ENCODE results near the gene VSNL1.

The VSNL1 gene

GRCh38 chr2:17680119-17680518, 139.6 kb downstream of the VSNL1 start:
- H3K36me3 ChIP-seq (replicated peaks): peaks cover 3% of the 10 kb centered on the region
- in situ Hi-C loops (cut with HindIII; ENCODE audit: low pct_ligation_motif_present, low sequenced_read_pairs): no loop called here
- DNase-seq: no peak
- no peak overlapping the region for H3K27ac ChIP-seq
- H3K27me3 ChIP-seq (replicated peaks): no peaks in the 10 kb centered on the region
- no peak overlapping the region for H3K4me3 ChIP-seq (ENCODE audit: low read depth, low read length)
- TF ChIP-seq CTCF (IDR thresholded peaks at IDR 0.05; ENCODE audit: low read depth, low read length, missing control alignments): no peak

GRCh38 chr2:17682098-17682857, 141.8 kb downstream of the VSNL1 start:
- no peak overlapping the region for H3K27ac ChIP-seq
- in situ Hi-C loops (cut with HindIII; ENCODE audit: low pct_ligation_motif_present, low sequenced_read_pairs): no loop called here
- H3K36me3 ChIP-seq (replicated peaks): peaks cover 5% of the 10 kb centered on the region
- H3K27me3 ChIP-seq (replicated peaks): no peaks in the 10 kb centered on the region
- DNase-seq: no peak
- no peak overlapping the region for H3K4me3 ChIP-seq (ENCODE audit: low read depth, low read length)
- no peak for TF ChIP-seq CTCF (IDR thresholded peaks at IDR 0.05; ENCODE audit: low read depth, low read length, missing control alignments)

GRCh38 chr2:17683981-17684380, 143.5 kb downstream of the VSNL1 start:
- DNase-seq: no peak
- Histone ChIP-seq H3K27ac (no peak overlapping the region), H3K27me3 (replicated peaks) (no peaks in the 10 kb centered on the region), H3K4me3 (ENCODE audit: low read depth, low read length) (no peak overlapping the region), H3K36me3 (replicated peaks) (peaks cover 7% of the 10 kb centered on the region)
- in situ Hi-C loops (cut with HindIII; ENCODE audit: low pct_ligation_motif_present, low sequenced_read_pairs): no loop called here
- no peak for TF ChIP-seq CTCF (IDR thresholded peaks at IDR 0.05; ENCODE audit: low read depth, low read length, missing control alignments)

- Histone ChIP-seq H3K4me3 (ENCODE audit: low read depth, low read length) (no peak overlapping the region), H3K27me3 (replicated peaks) (no peaks in the 10 kb centered on the region), H3K27ac (no peak overlapping the region), H3K36me3 (replicated peaks) (peaks cover 5% of the 10 kb centered on the region)
- no peak for TF ChIP-seq CTCF (IDR thresholded peaks at IDR 0.05; ENCODE audit: low read depth, low read length, missing control alignments)
- no peak for DNase-seq
- in situ Hi-C loops (cut with HindIII; ENCODE audit: low pct_ligation_motif_present, low sequenced_read_pairs): no loop called here
Measured at GRCh38 chr2:17688600-17688999, 148.1 kb downstream of the VSNL1 start.

- no peak for TF ChIP-seq CTCF (IDR thresholded peaks at IDR 0.05; ENCODE audit: low read depth, low read length, missing control alignments)
- no peaks in the 10 kb centered on the region for H3K27me3 ChIP-seq (replicated peaks)
- H3K27ac ChIP-seq: no peak overlapping the region
- no peak for DNase-seq
- in situ Hi-C loops (cut with HindIII; ENCODE audit: low pct_ligation_motif_present, low sequenced_read_pairs): no loop called here
- no peak overlapping the region for H3K4me3 ChIP-seq (ENCODE audit: low read depth, low read length)
- H3K36me3 ChIP-seq (replicated peaks): peaks cover 5% of the 10 kb centered on the region
Measured at GRCh38 chr2:17689010-17689409, 148.5 kb downstream of the VSNL1 start.

- no peaks in the 10 kb centered on the region for H3K27me3 ChIP-seq (replicated peaks)
- H3K27ac ChIP-seq: no peak overlapping the region
- in situ Hi-C loops (cut with HindIII; ENCODE audit: low pct_ligation_motif_present, low sequenced_read_pairs): no loop called here
- peaks cover 10% of the 10 kb centered on the region for H3K36me3 ChIP-seq (replicated peaks)
- no peak for TF ChIP-seq CTCF (IDR thresholded peaks at IDR 0.05; ENCODE audit: low read depth, low read length, missing control alignments)
- no peak overlapping the region for H3K4me3 ChIP-seq (ENCODE audit: low read depth, low read length)
- DNase-seq: no peak
Measured at GRCh38 chr2:17690776-17691175, 150.3 kb downstream of the VSNL1 start.

Measured in brain microvascular endothelial cell (primary cell).